SHP77 treated with DMSO at 0.1 percent for 48 hours (cell line): Measurements from ENCODE around the gene SART3.
"Not testable (repeated sequence)": the region's sequence is repeated elsewhere in the genome, so short reads cannot be mapped to it uniquely, and the experiment has no call there.

ENCODE experiments used
- DNase-seq: peaks from one replicate; lab custom pipeline; 2025; lab: John Stamatoyannopoulos, UW

Gene SART3

DNA sequence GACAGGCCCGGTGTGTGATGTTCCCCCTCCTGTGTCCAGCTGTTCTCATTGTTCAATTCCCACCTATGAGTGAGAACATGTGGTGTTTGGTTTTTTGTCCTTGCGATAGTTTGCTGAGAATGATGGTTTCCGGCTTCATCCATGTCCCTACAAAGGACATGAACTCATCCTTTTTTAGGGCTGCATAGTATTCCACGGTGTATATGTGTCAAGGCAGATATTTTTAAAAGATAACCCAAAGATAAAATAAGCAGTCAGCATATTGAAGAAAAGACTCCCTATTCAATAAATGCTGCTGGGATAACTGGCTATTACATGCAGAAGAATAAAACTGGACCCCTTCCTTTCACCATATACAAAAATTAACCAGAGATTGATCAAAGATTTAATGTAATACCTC is 73.9 kb downstream of the SART3 start:
- not testable (repeated sequence) for DNase-seq

DNA sequence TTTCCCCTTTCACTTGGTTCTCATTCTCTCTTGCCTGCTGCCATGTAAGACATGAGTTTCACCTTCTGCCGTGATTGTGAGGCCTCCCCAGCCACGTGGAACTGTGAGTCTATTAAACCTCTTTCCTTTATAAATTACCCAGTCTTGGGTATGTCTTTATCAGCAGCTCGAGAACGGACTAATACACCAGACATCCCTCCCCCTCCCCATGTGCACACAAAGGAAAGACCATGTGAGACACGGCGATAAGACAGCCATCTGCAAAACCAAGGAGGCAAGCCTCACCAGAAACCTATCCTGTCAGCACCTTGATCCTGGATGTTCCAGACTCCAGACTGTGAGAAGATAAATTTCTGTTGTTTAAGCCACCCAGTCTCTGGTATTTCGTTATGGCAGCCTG is 75.6 kb downstream of the SART3 start:
- not testable (repeated sequence) for DNase-seq

DNA sequence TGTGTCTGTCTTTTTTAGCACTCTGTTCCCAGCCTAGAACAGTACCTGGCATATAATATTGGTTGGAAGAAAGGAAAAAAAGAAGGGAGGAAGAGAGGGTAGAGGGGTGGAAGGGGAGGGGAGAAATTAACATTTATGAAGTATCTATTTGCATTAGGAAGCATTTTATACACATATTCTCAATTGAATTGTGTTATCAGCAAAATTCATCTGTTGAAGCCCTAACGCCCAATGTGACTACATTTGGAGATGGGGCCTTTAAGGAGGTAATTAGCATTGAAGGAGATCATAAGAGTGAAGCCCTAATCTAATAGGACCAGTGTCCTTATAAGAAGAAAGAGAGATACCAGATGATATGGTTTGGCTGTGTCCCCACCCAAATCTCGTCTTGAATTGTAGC is 76.1 kb downstream of the SART3 start:
- DNase-seq: no peak

DNA sequence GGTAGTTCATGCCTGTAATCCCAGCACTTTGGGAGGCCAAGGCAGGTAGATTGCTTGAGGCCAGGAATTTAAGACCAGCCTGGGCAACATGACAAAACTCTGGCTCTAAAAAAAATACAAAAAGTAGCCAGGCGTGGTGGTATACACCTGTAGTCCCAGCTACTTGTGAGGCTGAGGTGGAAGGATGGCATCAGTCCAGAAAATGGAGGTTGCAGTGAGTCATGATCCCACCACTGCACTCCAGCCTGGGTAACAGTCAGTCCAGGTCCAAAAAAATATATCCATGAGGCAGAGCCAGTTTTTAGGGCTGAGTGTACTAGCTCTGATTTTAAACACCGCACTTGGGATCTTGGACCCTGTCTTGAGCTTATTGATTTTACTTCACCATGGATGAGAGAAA is 76.5 kb downstream of the SART3 start:
- DNase-seq: no peak

DNA sequence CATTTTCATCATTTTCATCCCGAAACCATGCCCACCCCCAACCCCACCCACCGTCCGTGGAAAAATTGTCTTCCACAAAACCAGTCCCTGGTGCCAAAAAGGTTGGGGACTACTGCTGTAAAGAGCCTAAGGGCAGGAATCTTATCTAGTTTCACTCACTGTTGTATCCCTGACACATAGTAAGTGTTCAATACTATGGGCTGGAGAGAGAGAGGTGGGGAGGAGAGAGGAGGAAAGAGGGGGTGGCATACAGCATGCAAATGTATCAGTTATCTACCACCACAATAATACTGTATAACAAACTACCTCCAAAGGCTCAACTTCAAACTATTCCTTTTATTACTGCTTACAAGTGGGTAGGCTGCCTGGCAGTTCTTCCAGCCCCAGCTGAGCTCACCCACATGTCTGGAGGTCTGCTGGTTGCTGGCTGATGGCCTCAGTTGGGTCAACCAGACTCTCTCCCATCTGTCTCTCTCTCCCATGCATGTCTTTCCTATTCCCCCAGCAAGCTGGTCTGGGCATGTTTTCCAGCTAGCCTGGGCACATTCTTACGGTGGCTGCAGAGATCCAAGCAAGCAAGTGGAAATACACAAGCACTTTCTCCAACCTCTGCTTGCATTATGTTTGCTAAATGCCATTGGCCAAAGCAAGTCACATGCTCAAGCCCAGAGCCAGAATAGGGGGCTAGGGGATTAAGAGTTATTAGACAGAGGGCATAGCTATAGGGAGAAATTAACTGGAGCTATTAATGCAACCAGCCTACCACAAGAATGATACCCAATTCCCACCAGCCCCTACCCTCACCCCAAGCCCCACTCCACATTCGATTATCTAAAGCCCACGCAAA is 77.5 kb downstream of the SART3 start:
- no peak for DNase-seq

DNA sequence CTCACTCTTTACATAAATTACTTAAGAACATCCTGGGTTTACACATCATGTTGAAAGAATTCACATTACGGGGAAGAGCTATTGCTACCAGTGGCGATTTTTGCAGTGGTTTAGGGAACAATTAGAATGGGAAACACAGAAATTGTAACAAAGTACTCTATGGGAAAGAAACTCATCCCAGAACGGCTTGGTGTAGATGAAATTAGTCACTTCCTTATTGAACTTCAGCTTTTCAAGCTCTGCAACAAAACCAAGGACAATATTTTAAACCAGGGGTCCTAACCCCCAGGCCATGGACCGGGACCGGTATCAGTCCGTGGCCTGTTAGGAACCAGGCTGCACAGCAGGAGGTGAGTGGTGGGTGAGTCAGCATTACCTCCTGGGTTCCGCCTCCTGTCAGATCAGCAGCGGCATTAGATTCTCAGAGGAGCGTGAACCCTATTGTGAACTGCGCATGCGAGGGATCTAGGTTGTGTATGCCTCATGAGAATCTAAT is 78.2 kb downstream of the SART3 start:
- no peak for DNase-seq

DNA sequence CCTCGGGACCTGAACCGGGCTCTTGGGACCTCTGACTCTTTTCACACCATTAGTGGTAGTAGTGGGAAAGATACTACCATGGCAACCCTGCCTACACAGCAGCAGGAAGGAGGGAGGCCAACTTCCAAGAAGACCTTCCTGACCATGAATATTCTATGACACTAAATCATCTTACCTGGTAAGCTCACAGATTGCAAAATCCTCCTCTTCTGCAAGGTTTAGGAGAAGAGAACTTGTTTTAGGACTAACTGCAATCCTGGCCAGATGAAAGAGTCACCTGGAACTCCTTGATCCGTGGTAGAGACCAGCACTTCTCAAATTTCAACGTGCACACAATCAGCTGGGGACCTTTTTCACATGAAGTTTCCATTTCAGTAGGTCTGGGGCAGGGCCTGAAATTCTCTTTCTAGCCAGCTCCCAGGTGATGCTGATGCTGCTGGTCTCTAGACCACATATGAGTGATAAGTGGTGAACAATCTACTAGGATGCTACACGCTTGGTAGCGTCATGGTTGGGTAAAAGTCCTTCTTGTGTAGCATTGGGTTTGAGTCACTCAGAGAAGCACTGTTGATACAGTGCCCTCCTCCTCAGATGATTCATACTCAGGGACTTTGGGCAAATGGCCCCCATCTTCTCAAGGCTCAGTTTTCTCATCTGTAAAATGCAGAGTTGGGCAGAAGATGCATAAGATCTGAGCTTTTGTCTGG is 81.5 kb downstream of the SART3 start:
- no peak for DNase-seq

DNA sequence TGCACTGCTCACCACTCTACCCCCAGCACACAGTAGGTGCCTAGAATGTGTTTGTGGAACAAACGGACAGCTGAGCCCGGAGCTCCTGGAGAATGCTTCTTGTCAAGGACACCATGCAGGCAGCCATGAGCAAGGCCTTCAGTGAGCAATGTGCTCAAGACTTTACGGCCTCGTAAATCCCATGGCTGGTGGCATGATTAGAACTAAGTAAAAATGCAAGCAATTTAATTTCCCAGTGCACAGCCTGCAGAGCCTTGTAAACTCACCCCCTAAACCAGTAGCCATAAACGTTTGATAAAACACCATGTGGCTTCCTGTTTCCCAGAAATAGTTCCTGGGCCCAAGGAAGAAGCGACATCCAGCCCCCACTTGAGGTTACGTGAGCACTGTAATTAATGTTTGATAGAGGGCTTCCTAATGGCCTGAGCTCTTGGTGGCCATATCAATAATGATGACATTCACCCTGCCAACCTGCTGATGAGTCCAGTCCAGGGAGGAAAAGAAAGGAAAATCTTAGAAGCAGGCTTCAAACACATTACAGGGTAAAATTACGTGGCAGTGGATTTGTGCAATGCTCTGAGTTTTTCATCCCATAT is 82.3 kb downstream of the SART3 start:
- no peak for DNase-seq

DNA sequence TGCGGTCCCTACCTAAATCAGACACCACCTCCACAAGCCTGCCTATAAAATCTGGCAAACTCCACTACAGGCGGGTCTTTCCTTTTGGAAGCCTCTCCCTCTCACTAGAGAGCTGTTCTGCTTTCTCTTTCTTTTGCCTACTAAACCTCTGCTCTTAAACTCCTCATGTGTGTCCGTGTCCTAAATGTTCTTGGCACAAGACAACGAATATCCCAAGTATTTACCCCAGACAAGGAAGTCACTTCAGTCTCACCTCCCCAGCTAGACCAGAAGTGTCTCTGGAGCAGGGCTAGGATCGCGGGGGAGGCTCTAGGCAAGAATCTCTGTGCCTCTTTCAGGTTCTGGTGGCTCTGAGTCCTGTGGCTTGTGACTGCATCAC is 83.1 kb downstream of the SART3 start:
- DNase-seq: no peak

DNA sequence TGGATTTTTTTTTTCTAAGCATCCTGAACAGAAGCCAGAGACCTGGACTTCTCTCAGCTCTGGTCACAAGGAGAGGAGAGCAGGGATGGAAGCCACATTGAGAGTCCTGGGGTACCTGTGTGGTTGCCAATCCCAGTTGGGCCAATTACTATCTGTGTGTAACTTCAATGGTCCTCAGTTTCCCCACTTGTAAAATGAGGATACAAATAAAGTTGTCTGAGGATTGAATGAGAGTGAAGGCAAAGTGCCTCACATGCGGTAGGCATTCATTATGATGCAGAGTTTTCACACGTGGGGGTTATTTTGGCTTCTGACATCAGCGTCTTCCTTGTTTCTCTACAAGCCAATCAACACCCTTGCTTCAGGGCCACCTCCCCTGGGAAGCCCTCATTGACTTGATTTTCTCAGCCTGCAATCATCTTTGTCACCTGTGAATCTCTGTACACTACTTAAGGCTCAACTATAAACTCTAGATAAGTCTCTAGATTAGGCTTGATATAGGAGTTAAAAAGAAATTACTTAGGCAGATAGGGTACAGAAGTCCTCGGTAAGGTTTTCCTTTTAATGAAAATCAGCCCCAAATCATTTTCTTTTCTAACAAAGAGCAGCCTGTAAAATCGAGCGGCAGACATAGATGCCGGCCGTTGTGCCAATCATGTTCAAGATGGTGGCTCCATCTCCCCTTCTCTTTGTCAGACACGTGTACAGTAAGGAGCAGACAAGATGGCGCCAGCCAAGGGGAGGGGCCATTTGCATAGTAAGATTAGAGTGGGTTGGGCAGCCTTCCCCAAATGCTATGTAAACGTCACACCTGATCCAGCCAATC is 83.7 kb downstream of the SART3 start:
- no peak for DNase-seq

DNA sequence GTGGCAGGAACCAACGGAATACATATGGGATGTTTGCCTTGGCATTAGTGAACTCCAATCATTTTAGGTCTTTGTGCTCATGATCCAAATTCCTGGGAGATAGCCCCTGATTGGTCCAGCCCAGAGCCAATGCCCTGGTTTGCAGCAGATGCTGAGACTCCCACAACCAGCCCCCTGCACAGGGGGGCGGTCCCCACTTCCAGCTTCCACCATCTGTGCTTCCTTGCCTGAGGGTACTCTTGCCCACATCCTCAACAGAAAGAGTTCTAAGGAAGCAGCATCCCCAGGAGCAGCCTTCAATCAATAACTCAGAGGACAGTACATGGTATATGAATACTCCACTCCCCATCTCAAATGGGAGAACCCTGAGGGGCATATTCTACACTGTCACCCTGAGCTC is 85.6 kb downstream of the SART3 start:
- no peak for DNase-seq

DNA sequence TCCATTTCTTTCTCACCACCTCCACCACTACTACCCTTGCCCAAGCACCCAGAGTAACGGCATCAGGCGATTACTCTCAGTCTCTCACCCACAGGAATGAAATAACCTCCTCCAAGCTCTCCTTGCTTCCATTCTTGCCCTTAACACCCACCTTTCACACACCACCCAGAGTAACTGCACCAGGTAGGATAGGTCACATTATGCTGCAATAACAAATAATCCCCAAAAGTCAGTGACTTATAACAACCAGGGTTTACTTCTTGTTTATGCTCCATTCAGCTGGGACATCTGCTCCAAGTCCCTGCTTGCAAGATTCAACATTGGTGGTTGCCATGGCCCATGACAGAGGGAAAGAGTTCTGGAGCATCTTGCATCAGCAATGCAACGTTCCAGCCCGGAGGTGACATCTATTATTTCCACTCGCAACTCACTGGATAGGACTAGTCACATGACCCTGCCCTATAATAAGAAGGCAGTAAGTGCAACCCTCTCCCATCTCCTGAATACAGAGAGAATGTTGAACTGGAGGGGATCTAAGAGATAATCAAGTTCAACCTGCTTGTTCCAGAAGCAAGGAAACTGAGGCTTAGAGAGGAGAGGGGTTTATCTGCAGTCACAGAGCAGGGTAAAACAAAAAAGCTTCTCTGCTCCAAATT is 87.4 kb downstream of the SART3 start:
- no peak for DNase-seq
